AG08395 (cell line): ENCODE data around the gene CACNA2D4.

Experiments used
- DNase-seq: peaks from one replicate; pipeline ENCODE4 v3.0.0; 2012; ENCODE audit warnings: mixed read lengths, low spot score

The CACNA2D4 gene

GRCh38 chr12:1844661-1845409 is 73.6 kb downstream of the CACNA2D4 start:
- no peak for DNase-seq

DNA sequence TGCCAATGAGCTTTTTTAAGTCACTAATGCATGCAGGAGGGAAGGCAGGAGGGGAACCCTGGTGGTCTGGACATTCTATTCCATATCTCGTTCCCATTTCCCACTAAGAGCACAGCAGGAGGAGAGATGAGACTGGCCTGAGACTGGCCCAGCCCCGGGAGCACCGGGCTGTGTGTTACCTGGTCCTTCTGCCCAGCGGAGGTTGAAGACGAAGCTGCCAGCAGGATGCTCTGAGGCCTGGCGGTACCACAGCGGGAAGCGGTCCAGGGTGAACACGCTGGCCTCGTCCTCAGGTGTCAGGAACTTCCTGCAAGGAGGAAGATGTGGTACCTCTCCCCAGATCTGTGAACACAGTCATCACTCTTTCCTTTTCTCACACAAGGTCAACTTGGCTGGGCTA is 74.2 kb downstream of the CACNA2D4 start:
- no peak for DNase-seq

- DNase-seq = no peak
Observed at GRCh38 chr12:1843641-1844005, 74.8 kb downstream of the CACNA2D4 start.

- DNase-seq = no peak
Observed at GRCh38 chr12:1842905-1843640, 75.4 kb downstream of the CACNA2D4 start.

- no peak for DNase-seq
Observed at GRCh38 chr12:1842183-1842904, 76.1 kb downstream of the CACNA2D4 start.

DNA sequence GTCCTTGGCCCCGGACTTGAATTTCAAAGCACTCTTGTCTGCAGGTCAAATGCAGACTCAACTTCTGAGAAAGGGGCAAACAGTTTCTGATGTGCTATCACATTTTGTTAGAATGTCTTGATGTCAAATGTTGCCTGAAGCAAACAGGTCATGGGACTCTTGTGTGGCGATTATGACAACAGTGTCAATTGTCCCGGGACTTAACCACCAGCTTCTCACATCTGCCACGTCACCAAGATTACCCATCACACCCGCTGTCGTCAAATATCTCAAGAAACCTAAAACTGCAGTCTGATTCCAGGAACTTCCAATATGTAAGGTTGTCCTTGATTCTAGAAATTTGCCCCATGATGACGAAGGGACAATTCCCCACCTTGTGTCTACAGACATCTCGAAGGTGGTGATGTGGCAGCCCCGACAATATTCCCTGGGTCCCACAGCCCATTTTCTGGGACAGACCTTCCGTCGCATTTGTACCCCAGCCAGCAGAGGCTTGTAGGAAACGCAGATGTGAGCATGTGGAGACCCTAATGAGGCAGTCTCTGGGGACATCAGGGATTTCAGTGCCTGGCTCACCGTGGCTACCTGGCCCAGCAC is 76.8 kb downstream of the CACNA2D4 start:
- no peak for DNase-seq

- DNase-seq = no peak
Observed at GRCh38 chr12:1840981-1841425, 77.4 kb downstream of the CACNA2D4 start.

DNA sequence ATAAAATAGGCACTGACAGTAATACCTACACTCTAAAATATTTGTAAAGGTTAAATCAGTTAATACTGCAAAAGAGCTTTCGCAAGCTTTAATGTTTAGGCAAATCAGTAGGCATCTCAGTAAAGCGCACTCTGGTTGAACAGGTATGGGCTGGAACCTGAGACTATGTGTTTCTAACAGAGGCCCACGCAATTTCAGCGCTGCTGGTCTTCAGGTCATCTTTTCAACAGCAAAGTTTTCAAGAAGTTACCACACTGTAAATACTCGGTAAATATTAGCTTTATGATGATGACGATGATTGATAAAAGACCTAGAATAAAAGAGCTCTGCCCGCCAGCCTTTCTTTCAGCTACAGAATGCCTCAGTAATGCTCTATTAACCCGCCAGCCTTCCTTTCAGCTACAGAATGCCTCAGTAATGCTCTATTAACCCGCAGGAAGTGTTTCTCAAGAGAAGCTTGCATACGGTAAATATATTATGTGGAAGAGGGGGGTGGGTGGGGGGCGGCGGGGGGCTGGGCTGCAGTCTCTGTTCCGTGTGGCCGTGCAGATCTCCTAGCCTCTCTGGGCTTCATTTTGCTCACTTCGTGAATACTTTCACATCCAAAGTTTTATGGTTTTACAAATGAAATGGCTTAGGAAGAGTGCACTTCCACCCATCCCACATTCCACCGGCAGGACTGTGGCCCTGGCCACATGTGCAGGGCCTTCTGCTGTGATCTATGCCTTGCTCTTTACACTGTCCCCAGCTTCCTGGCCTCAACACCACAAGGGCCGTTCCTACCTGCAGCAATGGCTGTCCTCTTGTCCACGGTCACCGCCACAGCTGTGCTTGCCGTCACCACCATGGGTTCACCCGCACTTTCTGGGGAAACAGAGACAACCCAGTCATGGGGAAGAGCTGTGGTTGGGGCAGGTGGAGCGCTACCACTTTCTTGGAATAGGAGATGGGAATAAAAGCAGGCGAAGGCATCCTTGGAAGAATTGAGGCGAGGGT is 78.2 kb downstream of the CACNA2D4 start:
- DNase-seq = no peak

DNA sequence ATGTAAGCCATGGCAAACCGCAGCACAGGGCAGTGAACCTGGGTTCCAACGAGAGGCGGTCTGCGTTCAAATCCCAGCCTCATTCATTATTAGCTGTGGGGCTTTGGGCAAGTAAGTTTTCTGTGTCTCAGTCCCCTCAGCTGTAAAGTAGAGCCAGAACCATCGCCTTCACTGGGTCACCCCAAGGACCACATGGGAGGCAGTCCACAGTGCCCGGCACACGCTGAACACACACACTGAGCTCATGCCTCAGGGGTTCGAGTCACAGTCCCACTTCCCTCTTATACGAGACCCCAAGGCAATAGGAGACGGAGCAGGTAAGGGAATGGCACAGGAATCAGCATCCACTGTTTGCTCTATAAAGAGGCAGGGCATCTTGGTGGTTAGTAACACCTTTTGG is 79.0 kb downstream of the CACNA2D4 start:
- DNase-seq = no peak

DNA sequence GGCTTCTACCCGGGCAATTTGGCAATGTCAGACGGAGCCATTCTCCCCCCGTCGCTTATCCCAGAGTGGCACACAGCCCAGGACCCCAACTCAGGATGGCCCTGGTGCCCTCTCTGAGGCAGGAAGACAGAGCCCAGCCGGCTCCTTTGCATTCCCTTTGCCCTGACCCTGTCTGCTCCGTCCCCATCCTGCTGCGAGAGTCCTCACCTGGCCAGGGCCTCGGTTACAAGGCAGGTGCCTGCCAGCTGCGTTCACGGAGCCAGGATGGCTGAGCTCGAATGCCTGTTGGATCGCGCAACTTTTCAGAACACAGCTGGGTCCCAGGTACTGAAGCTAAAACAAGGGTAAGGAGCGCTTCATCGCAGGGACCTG is 79.5 kb downstream of the CACNA2D4 start:
- no peak for DNase-seq

DNA sequence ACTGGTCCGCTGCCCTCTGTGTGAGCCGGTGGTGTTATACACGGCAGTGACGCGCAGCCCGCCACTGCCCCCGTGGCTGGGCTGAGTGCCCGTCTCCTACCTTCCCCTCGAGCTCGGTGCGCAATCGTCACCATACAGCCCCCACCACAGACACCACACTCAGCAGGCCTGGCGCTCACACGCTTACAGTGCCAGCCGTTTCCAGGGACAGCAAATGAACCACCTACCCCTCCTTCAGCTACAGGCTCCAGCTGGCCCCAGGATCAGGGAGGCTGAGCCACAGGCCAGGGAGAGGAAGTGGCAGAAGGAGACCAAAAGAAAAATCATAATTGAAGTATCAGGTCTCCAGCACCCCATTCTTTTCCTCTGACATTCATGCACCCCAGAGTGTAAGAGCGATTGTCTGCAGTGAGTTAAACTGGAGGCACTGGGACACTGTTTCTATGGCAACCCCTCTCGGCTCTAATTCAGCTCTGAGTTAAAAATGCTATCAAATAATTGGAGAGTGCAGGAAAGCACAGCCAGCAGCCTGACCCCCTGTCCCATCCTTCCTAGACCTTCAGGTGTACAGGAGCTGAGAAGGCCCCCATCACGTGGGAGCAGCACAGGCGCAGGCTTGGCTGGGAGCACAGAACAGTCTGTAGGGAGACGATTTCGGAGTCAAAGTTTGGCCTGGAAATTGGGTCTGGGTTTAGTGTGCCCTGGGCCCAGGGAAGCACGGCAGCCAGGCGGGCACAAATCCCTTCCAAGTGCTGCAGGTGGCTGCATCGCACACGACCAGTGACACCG is 80.1 kb downstream of the CACNA2D4 start:
- no peak for DNase-seq

GRCh38 chr12:1837541-1838204 is 80.8 kb downstream of the CACNA2D4 start:
- DNase-seq = peak; percentile 15

DNA sequence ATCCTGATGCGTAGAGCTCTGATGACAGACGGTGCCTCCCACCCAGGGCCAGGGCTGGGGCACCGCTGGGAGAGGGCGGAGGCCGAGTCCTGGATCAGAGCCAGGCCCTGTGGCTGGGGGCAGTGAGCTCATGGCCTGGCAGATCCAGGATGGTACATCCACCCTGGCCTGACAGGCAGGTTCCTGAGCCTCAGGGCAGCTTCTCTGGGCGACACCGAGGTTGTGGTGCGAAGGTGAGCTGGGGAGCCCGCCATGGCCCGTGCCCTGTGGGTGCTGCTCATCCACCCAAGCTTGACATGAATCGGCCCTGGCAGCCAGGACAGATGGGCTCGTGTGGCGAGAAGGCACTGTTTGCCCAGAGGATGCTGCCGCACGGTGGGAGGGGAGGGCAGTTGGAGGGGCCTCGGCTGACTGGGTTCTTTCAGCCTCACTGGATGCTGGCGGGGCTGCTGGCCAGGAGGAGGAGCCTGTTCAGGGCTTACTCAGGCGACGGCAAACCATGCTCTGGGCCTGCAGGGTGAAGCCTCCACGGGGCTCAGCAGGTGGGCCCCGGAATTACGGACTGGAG is 81.5 kb downstream of the CACNA2D4 start:
- no peak for DNase-seq

GRCh38 chr12:1836241-1836803 is 82.1 kb downstream of the CACNA2D4 start:
- DNase-seq = no peak

DNA sequence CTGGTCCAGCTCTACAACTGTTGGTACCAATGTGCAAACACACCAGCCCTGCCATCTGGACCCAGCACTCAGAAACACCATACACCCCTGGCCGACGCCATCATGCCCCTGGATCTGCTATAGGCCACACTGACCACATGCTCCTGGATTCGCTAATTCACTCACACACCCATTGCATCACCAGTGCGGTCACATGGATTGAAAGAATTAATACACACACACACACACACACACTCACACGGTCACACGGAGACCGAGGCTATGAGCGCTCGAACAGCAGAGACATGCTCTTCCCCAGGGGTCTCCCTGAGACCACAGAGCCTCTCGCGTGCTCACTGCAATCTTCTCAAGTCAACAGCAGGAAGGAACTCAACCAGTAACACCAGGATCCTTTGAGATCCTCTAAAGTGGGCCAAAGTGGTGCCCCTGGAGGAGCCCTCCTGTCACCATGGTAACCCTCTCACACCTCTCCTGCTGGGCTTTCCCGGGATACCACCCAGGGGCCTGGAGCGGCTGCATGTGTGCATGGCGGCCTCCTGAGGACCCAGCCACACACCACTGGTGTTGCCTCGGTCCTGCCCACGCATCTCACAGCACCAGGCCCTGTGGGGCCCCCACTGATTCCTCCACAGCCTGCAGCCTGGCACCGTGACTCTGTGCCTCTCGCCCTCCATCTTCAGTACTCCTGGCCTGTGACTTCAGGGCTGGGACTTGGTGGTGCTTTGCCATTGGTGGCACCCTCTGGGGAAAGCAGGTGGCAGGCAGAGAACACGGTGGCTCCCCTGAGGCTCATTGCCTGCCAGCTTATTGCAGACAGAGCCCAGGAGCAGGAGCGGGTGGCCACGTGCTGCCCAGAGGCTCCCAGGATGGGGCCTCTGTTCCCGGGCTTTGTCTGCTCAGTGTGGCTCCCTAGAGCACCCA is 83.0 kb downstream of the CACNA2D4 start:
- no peak for DNase-seq

DNA sequence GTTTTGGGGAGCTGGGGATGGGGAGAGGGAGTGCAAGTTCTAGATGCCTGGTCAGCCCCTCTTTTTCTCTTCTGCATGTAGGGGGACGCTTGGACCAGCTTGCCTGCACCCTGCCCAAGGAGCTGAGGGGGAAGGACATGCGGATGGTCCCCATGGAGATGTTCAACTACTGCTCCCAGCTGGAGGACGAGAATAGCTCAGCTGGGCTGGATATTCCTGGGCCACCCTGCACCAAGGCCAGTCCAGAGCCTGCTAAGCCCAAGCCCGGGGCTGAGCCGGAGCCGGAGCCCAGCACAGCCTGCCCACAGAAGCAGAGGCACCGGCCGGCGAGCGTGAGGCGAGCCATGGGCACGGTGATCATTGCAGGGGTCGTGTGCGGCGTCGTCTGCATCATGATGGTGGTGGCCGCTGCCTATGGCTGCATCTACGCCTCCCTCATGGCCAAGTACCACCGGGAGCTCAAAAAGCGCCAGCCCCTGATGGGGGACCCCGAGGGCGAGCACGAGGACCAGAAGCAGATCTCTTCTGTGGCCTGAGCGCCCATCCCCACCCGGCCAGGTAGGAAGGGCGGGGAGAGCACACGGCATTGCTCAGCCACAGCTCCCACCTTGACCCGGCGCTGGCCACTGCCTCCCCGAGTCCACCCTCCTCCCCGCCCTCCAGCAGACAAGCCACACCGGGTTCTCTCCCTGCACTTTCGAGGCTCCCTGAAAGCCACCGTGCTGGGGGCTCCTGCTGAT is 84.1 kb downstream of the CACNA2D4 start:
- DNase-seq = no peak

- DNase-seq = no peak
Observed at GRCh38 chr12:1833596-1834028, 84.8 kb downstream of the CACNA2D4 start.
